A673 (cell line): ENCODE data around the gene DHRS7. TPM values are rescaled to one million over a fixed set of nuclear protein-coding genes. Genes with fewer than 3 reads are reported as not detected.
"Not testable (repeated sequence)": the region's sequence is repeated elsewhere in the genome, so short reads cannot be mapped to it uniquely, and the experiment has no call there.

Experiments
- BruUV-seq: library from RNA; stranded (reverse); fragments of 400-500 nt; replicated peaks from 2 replicates; lab custom pipeline; 2021; lab: Mats Ljungman, UMichigan
- CTCF ChIA-PET: fragments of 300-600 bp; sonication (Branson Sonifier 250); formaldehyde crosslinking; loops from one replicate; lab custom pipeline; 2022; ENCODE audit warnings: antibody characterized with exemption; lab: Charles Lee
- POLR2A ChIA-PET: fragments of 300-600 bp; sonication (Branson Sonifier 250); formaldehyde crosslinking; loops from one replicate; lab custom pipeline; 2022; ENCODE audit warnings: antibody characterized with exemption; ENCODE audit not compliant: low non-redundant PET; lab: Charles Lee
- DNase-seq: peaks from one replicate; pipeline ENCODE4 v3.0.0-alpha.2; 2015; ENCODE audit warnings: low spot score
- H3K27ac ChIP-seq: fragments of 200-600 bp; sonication (generic); 2 replicates; pipeline ENCODE4 v1.5.1; 2016; ENCODE audit warnings: mixed run types, low read depth, mild to moderate bottlenecking, mixed read lengths, antibody characterized with exemption, low read length; ENCODE audit not compliant: poor library complexity, severe bottlenecking
- H3K27me3 ChIP-seq: fragments of 200-600 bp; sonication (generic); replicated peaks from 2 replicates; pipeline ENCODE4 v1.6.1; 2017; ENCODE audit warnings: mixed run types, low read depth, mild to moderate bottlenecking, mixed read lengths, antibody characterized with exemption, low read length; ENCODE audit not compliant: insufficient read depth, poor library complexity
- H3K36me3 ChIP-seq: fragments of 200-600 bp; sonication (generic); 2 replicates; pipeline ENCODE4 v1.6.1; 2016; ENCODE audit warnings: mixed run types, mild to moderate bottlenecking, mixed read lengths, antibody characterized with exemption, low read length; ENCODE audit not compliant: insufficient read depth, poor library complexity, severe bottlenecking
- H3K4me1 ChIP-seq: fragments of 200-600 bp; sonication (generic); 2 replicates; pipeline ENCODE4 v1.6.1; 2017; ENCODE audit warnings: mixed run types, mild to moderate bottlenecking, mixed read lengths, antibody characterized with exemption, low read length; ENCODE audit not compliant: insufficient read depth, poor library complexity, severe bottlenecking
- H3K4me3 ChIP-seq: fragments of 200-600 bp; sonication (generic); 2 replicates; pipeline ENCODE4 v1.5.1; 2016; ENCODE audit warnings: low read depth, mixed run types, mild to moderate bottlenecking, mixed read lengths, low read length; ENCODE audit not compliant: poor library complexity, severe bottlenecking
- H3K9me3 ChIP-seq: fragments of 200-600 bp; sonication (generic); 2 replicates; pipeline ENCODE4 v1.6.1; 2016; ENCODE audit warnings: mixed run types, low read depth, mild to moderate bottlenecking, mixed read lengths, antibody characterized with exemption, low read length; ENCODE audit not compliant: poor library complexity, severe bottlenecking
- EZH2 ChIP-seq: fragments of 200-600 bp; sonication (generic); IDR thresholded peaks from 2 replicates; pipeline ENCODE4 v1.6.1; 2017; ENCODE audit warnings: borderline replicate concordance, low read depth, mild to moderate bottlenecking, mixed read lengths, antibody characterized with exemption, low read length; ENCODE audit not compliant: poor library complexity, severe bottlenecking
- intact Hi-C: fragments of 100-400 bp; cut with micrococcal nuclease; formaldehyde crosslinking; loops from one replicate; pipeline ENCODE4 v1.10.0; 2022; ENCODE audit not compliant: unreplicated experiment
- total RNA-seq: library from RNA; stranded (reverse); gene quantifications from 2 replicates; pipeline ENCODE4 v1.2.3, GENCODE V29; 2021
- TF ChIP-seq, protein P1 (sequence below): fragments of 300-800, 200-600 bp; sonication (generic); conservative IDR thresholded peaks from 2 replicates; pipeline ENCODE4 v1.5.1; 2017; ENCODE audit warnings: low read depth, mild to moderate bottlenecking, antibody characterized with exemption, low read length, moderate library complexity, mixed read lengths

The DHRS7 gene
- total RNA-seq, 1 experiment from 2014 or later = 17.9 TPM

DNA sequence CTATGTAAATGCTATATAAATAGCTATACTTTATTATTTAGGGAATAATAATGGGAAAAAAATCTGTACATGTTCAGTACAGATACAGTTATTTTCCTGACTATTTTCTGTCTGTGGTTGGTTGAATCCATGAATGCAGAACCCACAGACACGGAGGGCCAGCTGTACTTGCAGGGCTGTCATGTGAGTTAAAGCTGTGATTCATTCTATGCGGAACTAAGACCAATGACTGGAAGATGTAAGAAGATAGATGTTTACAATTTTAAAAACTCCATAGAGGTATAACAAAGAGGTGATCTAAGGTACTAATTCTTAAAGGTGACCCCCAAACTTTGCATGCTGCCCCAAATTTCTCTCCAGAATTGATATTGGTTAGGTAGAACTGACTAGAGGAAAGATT, 58.9 kb downstream of the DHRS7 start:
- BruUV-seq = no TSS peak
- intact Hi-C loops = no loop called here
- peaks cover 5% of the 10 kb centered on the region for H3K4me1 ChIP-seq
- H3K36me3 ChIP-seq = peaks cover 6% of the 10 kb centered on the region
- no peaks in the 10 kb centered on the region for H3K9me3 ChIP-seq
- H3K27ac ChIP-seq = no peak overlapping the region
- POLR2A ChIA-PET = interaction anchor here (0.6 kb wide), 1 partner anchor 9 kb away, joined by 3 read pairs; no protein-coding TSS in a partner anchor
- CTCF ChIA-PET = no interaction called here
- no peaks in the 10 kb centered on the region for H3K27me3 ChIP-seq
- no peak for DNase-seq
- H3K4me3 ChIP-seq = no peak overlapping the region
- no peak for TF ChIP-seq EZH2
- TF ChIP-seq, protein P1, sequence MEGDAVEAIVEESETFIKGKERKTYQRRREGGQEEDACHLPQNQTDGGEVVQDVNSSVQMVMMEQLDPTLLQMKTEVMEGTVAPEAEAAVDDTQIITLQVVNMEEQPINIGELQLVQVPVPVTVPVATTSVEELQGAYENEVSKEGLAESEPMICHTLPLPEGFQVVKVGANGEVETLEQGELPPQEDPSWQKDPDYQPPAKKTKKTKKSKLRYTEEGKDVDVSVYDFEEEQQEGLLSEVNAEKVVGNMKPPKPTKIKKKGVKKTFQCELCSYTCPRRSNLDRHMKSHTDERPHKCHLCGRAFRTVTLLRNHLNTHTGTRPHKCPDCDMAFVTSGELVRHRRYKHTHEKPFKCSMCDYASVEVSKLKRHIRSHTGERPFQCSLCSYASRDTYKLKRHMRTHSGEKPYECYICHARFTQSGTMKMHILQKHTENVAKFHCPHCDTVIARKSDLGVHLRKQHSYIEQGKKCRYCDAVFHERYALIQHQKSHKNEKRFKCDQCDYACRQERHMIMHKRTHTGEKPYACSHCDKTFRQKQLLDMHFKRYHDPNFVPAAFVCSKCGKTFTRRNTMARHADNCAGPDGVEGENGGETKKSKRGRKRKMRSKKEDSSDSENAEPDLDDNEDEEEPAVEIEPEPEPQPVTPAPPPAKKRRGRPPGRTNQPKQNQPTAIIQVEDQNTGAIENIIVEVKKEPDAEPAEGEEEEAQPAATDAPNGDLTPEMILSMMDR = no peak

DNA sequence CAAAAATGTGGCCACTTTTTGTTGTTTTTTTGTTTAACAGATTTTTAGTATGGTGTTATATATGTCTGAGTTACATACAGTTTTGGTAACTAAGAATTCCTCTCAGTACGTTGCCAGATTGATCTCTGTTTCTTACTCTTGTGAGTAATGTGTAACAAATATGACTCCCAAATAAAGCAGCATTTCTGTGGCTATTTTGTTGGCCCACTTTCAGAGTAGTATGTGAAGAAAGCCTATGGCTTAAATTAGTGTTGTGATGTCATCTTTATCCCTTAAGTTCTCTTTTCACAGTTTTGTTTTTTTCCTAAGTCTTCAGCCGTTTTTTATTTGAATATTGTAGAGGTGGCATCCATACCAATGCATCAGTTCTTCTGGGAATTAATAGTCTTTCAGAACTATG, 62.8 kb downstream of the DHRS7 start:
- no peaks in the 10 kb centered on the region for H3K4me1 ChIP-seq
- H3K27me3 ChIP-seq = no peaks in the 10 kb centered on the region
- intact Hi-C loops = no loop called here
- BruUV-seq = no TSS peak
- H3K4me3 ChIP-seq = no peak overlapping the region
- TF ChIP-seq EZH2 = no peak
- TF ChIP-seq, protein P1 = no peak
- ChIA-PET POLR2A (no interaction called here), CTCF (no interaction called here)
- peaks cover 7% of the 10 kb centered on the region for H3K36me3 ChIP-seq
- DNase-seq = no peak
- no peaks in the 10 kb centered on the region for H3K9me3 ChIP-seq
- H3K27ac ChIP-seq = no peak overlapping the region

DNA sequence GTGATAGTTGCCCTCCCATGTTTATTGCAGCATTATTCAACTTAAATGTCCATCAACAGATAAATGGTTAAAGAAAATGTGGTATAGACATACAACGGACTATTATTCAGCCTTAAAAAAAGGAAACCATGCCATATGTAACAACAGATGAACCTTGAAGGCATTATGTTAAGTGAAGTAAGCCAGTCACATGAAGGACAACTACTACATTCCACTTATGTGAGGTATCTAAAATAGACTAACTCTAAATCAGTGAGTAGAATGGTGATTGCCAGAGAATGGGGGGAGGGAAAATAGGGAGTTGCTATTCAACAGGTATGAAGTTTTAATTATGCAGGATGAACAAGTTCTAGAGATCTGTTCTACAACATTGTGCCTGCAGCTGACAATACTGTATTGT, 63.4 kb downstream of the DHRS7 start:
- Histone ChIP-seq H3K4me3 (no peak overlapping the region), H3K36me3 (peaks cover 13% of the 10 kb centered on the region), H3K9me3 (no peaks in the 10 kb centered on the region), H3K27ac (no peak overlapping the region), H3K27me3 (no peaks in the 10 kb centered on the region), H3K4me1 (no peaks in the 10 kb centered on the region)
- intact Hi-C loops = no loop called here
- ChIA-PET POLR2A (no interaction called here), CTCF (no interaction called here)
- TF ChIP-seq, protein P1 = no peak
- TF ChIP-seq EZH2 = no peak
- BruUV-seq = no TSS peak
- DNase-seq = no peak

DNA sequence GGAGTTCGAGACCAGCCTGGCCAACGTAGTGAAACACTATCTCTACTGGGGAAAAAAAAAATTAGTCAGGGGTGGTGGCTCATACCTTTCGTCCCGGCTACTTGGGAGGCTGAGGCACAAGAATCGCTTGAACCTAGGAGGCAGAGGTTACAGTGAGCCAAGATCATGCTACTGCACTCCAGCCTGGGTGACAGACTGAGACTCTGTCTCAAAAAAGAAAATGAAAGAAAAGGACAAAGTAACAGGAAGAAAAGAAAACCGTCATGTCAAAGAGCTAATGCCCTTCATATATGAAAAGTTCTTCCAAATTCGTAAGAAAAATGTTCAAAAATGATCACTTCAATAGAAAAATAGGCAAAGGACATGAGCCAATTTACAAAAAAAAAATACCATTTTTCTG, 65.3 kb downstream of the DHRS7 start:
- H3K4me3 ChIP-seq, H3K27me3 ChIP-seq, H3K9me3 ChIP-seq, CTCF ChIA-PET, POLR2A ChIA-PET, BruUV-seq, DNase-seq, H3K27ac ChIP-seq, H3K4me1 ChIP-seq, intact Hi-C loops: not testable (repeated sequence)
- peaks cover 15% of the 10 kb centered on the region for H3K36me3 ChIP-seq
